Peyer's patch (tissue), 4 donors: ENCODE results near the gene TRUB1.

ENCODE experiments used
- POLR2A ChIP-seq, 2 donors: fragments of 450-650 bp; IDR thresholded peaks; one replicate each; pipeline ENCODE4 v1.5.1; 2017; ENCODE audit warnings: antibody characterized with exemption in 2 of 2, mild to moderate bottlenecking in 2 of 2, moderate library complexity in 2 of 2
- TF ChIP-seq, protein P1 (sequence below), 6 experiments: fragments of 450-650 bp in 4 of 6; fragments of 200-600 bp in 2 of 6; sonication (generic) in 1 of 6; IDR thresholded peaks; one replicate each; pipeline ENCODE4 v1.5.1; 2017 to 2019; ENCODE audit warnings: antibody characterized with exemption in 6 of 6, mild to moderate bottlenecking in 3 of 6, moderate library complexity in 1 of 6

DNA sequence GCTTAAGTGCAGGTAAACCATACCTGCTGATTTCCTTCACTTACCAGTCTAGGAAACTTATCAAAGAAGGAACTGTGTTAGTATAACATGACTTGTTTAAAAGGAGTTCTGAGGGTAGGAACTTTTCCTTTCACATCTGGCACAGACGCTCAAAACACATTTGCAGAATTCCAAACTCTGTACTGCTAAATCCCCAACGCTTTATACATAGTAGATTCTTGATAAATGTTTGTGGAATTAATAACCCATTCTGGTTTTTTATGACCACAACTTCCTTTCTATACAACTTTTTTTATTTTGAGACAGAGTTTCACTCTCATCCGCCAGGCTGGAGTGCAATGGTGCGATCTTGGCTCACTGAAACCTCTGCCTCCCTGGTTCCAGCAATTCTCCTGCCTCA, 7.7 kb upstream of the TRUB1 start:
- TF ChIP-seq, protein P1, sequence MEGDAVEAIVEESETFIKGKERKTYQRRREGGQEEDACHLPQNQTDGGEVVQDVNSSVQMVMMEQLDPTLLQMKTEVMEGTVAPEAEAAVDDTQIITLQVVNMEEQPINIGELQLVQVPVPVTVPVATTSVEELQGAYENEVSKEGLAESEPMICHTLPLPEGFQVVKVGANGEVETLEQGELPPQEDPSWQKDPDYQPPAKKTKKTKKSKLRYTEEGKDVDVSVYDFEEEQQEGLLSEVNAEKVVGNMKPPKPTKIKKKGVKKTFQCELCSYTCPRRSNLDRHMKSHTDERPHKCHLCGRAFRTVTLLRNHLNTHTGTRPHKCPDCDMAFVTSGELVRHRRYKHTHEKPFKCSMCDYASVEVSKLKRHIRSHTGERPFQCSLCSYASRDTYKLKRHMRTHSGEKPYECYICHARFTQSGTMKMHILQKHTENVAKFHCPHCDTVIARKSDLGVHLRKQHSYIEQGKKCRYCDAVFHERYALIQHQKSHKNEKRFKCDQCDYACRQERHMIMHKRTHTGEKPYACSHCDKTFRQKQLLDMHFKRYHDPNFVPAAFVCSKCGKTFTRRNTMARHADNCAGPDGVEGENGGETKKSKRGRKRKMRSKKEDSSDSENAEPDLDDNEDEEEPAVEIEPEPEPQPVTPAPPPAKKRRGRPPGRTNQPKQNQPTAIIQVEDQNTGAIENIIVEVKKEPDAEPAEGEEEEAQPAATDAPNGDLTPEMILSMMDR (IDR thresholded peaks at IDR 0.05), result no peak
- TF ChIP-seq POLR2A (IDR thresholded peaks at IDR 0.05), result no peak
